ENCODE results near the gene EPS8L2. TPM values are rescaled to one million over a fixed set of nuclear protein-coding genes. Genes with fewer than 3 reads are reported as not detected.

EPS8L2 gene
- total and polyA plus RNA-seq, 2 of the 8 experiments (the other 6 are each of a cell fraction or from before 2014, with no cell fraction given), result 38.5 to 57.0 TPM

DNA sequence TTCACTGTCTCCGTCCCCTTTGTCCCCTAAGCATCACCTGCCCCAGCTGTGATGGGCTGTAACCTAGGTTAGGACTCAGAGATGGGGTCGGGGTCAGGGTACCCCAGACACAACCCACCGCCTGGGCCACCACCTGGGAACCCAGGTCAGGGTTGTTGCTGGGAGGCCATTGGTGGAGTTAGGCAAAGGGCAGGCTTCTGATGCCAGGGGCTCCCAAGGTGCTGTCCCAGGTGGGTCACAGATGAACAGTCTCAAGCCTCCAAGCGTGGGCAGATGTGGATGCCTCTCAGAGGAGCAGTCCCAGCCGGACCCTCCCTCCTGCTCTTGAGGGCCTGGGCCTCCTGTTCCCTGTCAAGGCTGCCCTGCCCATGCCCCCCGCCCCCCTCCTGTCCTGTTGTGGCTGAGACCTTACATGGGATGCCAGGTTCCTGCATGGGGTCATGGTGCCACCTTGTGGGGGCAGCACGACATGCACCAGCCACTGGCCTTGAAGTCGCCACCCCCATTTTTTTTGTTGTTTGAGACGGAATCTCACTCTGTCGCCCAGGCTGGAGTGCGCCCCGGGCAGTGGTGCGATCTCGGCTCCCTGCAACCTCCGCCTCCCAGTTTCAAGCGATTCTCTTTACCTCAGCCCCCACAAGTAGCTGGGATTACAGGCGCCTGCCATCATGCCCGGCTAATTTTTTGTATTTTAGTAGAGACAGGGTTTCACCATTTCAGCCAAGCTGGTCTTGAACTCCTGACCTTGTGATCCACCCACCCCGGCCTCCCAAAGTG, 59.2 kb downstream of the EPS8L2 start (continued):
- TF ChIP-seq, protein P1, sequence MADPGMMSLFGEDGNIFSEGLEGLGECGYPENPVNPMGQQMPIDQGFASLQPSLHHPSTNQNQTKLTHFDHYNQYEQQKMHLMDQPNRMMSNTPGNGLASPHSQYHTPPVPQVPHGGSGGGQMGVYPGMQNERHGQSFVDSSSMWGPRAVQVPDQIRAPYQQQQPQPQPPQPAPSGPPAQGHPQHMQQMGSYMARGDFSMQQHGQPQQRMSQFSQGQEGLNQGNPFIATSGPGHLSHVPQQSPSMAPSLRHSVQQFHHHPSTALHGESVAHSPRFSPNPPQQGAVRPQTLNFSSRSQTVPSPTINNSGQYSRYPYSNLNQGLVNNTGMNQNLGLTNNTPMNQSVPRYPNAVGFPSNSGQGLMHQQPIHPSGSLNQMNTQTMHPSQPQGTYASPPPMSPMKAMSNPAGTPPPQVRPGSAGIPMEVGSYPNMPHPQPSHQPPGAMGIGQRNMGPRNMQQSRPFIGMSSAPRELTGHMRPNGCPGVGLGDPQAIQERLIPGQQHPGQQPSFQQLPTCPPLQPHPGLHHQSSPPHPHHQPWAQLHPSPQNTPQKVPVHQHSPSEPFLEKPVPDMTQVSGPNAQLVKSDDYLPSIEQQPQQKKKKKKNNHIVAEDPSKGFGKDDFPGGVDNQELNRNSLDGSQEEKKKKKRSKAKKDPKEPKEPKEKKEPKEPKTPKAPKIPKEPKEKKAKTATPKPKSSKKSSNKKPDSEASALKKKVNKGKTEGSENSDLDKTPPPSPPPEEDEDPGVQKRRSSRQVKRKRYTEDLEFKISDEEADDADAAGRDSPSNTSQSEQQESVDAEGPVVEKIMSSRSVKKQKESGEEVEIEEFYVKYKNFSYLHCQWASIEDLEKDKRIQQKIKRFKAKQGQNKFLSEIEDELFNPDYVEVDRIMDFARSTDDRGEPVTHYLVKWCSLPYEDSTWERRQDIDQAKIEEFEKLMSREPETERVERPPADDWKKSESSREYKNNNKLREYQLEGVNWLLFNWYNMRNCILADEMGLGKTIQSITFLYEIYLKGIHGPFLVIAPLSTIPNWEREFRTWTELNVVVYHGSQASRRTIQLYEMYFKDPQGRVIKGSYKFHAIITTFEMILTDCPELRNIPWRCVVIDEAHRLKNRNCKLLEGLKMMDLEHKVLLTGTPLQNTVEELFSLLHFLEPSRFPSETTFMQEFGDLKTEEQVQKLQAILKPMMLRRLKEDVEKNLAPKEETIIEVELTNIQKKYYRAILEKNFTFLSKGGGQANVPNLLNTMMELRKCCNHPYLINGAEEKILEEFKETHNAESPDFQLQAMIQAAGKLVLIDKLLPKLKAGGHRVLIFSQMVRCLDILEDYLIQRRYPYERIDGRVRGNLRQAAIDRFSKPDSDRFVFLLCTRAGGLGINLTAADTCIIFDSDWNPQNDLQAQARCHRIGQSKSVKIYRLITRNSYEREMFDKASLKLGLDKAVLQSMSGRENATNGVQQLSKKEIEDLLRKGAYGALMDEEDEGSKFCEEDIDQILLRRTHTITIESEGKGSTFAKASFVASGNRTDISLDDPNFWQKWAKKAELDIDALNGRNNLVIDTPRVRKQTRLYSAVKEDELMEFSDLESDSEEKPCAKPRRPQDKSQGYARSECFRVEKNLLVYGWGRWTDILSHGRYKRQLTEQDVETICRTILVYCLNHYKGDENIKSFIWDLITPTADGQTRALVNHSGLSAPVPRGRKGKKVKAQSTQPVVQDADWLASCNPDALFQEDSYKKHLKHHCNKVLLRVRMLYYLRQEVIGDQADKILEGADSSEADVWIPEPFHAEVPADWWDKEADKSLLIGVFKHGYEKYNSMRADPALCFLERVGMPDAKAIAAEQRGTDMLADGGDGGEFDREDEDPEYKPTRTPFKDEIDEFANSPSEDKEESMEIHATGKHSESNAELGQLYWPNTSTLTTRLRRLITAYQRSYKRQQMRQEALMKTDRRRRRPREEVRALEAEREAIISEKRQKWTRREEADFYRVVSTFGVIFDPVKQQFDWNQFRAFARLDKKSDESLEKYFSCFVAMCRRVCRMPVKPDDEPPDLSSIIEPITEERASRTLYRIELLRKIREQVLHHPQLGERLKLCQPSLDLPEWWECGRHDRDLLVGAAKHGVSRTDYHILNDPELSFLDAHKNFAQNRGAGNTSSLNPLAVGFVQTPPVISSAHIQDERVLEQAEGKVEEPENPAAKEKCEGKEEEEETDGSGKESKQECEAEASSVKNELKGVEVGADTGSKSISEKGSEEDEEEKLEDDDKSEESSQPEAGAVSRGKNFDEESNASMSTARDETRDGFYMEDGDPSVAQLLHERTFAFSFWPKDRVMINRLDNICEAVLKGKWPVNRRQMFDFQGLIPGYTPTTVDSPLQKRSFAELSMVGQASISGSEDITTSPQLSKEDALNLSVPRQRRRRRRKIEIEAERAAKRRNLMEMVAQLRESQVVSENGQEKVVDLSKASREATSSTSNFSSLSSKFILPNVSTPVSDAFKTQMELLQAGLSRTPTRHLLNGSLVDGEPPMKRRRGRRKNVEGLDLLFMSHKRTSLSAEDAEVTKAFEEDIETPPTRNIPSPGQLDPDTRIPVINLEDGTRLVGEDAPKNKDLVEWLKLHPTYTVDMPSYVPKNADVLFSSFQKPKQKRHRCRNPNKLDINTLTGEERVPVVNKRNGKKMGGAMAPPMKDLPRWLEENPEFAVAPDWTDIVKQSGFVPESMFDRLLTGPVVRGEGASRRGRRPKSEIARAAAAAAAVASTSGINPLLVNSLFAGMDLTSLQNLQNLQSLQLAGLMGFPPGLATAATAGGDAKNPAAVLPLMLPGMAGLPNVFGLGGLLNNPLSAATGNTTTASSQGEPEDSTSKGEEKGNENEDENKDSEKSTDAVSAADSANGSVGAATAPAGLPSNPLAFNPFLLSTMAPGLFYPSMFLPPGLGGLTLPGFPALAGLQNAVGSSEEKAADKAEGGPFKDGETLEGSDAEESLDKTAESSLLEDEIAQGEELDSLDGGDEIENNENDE (IDR thresholded peaks at IDR 0.05; ENCODE audit: insufficient replicate concordance, low read length), result no peak
- TF ChIP-seq SP2 (IDR thresholded peaks at IDR 0.05; ENCODE audit: low read length) (no peak), RAD21 (IDR thresholded peaks at IDR 0.05 in 1 of 2, conservative IDR thresholded peaks at IDR 0.05 in 1 of 2; ENCODE audit: low read depth in 2 of 2, low read length in 2 of 2) (peak; percentile 86 to 87), RBBP5 (IDR thresholded peaks at IDR 0.05; ENCODE audit: borderline replicate concordance, low read depth, low read length) (no peak), EZH2 (IDR thresholded peaks at IDR 0.05; ENCODE audit: low read depth, low read length, severe bottlenecking) (no peak), BCL11A (IDR thresholded peaks at IDR 0.05; ENCODE audit: low read depth in 2 of 2, low read length in 2 of 2) (no peak), SP1 (IDR thresholded peaks at IDR 0.05; ENCODE audit: low read depth, low read length) (no peak), EP300 (IDR thresholded peaks at IDR 0.05; ENCODE audit: borderline replicate concordance in 1 of 2, low read depth in 2 of 2, low read length in 2 of 2) (no peak), CEBPB (IDR thresholded peaks at IDR 0.05; ENCODE audit: low read depth, low read length) (no peak), ASH2L (IDR thresholded peaks at IDR 0.05; ENCODE audit: low read length) (no peak)

All from H1 (cell line).